ENCODE measurements around the gene DPF3.

DPF3 gene

GRCh38 chr14:72678356-72678755, 215.5 kb downstream of the DPF3 start:
- no peak for TF ChIP-seq GATA3 (IDR thresholded peaks at IDR 0.05; ENCODE audit: low read depth, low read length)
- TF ChIP-seq GATA2 (IDR thresholded peaks at IDR 0.05; ENCODE audit: low read depth, low read length), result no peak

DNA sequence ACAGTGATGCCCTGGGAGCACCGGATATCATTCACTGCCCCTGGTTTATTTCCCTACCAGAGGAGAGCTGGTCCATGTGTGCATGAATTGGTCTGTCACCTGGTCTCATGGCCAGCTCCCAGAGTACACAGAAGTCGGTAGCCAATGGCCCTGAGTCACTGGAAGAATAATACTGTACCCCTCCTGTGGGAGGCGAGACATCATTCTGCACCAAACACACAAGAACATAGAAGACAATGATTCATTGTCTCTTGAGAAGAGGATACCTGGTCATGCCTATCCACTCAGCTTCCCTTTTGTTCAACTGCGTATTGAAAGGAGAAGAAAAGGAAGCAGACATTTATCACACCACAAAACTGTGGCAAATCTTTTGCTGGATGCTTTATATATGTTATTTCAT, 216.2 kb downstream of the DPF3 start:
- TF ChIP-seq GATA2 (IDR thresholded peaks at IDR 0.05; ENCODE audit: low read depth, low read length) (no peak), GATA3 (IDR thresholded peaks at IDR 0.05; ENCODE audit: low read depth, low read length) (no peak)

DNA sequence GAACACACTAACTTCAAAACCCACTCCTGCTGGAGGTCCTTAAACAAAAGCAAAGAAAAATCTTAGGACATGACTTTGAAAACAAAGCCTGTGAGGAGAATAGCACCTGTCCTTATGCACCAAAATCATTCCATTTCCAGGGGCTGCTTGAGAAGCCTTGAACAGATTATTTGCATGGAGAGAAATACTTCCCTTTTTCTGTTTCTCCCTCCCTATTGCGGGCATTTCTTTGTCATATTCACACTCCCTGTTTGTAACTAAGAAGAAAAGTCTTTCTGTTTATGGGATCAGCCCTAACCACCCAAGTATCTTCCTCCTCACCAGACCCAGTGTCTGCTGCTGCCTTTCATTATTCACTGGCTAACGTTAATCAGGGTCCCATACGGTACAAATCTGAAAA, 218.8 kb downstream of the DPF3 start:
- no peak for TF ChIP-seq GATA2 (IDR thresholded peaks at IDR 0.05; ENCODE audit: low read depth, low read length)
- TF ChIP-seq GATA3 (IDR thresholded peaks at IDR 0.05; ENCODE audit: low read depth, low read length), result no peak

GRCh38 chr14:72673179-72673578, 220.7 kb downstream of the DPF3 start:
- TF ChIP-seq GATA2 (IDR thresholded peaks at IDR 0.05; ENCODE audit: low read depth, low read length), result no peak
- TF ChIP-seq GATA3 (IDR thresholded peaks at IDR 0.05; ENCODE audit: low read depth, low read length), result no peak

DNA sequence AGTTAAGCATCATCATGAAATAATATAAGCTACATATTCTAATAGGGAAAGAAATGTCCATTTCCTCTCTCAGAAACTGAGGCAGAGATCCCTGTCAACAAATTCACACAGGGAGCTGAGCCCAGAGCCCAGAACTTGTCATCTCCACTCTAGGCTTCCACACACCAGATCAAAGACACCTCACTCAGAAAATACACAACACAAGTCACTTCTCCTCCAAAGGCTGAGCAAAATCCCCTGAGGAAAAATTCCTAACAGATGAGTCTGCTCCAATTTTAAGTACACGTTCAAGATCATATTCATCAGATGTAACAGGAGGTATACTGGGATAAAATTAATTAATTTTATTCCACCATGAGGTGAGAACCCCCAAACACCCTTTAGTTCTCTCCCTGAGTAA, 227.3 kb downstream of the DPF3 start:
- TF ChIP-seq GATA3 (IDR thresholded peaks at IDR 0.05; ENCODE audit: low read depth, low read length) (no peak), GATA2 (IDR thresholded peaks at IDR 0.05; ENCODE audit: low read depth, low read length) (no peak)

DNA sequence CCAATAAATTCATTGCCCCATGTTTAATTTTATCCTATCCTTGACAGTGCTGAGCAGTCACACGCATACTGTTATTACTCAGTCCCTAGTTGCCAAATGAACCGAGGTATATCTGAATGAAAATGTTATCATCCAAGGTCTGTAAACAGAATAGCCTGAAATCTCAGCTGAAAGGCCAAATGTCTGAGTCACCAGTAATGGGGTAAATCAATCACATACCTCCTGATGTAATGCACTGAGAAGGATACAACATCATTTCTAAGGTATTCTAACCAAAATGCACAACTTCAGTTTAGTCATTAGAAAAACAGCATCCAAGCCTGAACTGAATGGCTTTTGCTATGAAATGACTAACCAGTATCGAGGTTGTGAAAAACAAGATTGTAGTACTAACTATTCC, 228.6 kb downstream of the DPF3 start:
- TF ChIP-seq GATA3 (IDR thresholded peaks at IDR 0.05; ENCODE audit: low read depth, low read length), result no peak

DNA sequence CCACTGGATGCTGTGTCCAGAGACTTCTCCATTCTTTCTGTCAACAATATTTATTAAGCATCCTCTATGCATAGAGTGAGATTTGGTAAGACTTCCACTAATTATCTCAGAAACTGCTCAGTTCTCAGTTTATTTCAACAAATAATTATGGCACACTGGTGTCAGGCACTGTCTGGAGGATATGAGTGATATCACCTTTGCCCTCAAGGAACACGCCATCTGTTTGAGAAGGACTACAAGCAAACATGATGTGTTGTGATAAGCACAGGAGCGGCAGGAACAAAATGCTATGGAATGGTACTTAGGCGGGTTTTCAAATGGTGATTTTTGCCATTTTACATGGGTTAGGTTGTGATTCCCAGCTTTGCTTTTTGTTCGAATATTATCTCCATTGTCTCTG, 229.2 kb downstream of the DPF3 start:
- TF ChIP-seq GATA3 (IDR thresholded peaks at IDR 0.05; ENCODE audit: low read depth, low read length) (no peak), GATA2 (IDR thresholded peaks at IDR 0.05; ENCODE audit: low read depth, low read length) (no peak)

GRCh38 chr14:72663956-72664650, 229.8 kb downstream of the DPF3 start:
- no peak for TF ChIP-seq GATA2 (IDR thresholded peaks at IDR 0.05; ENCODE audit: low read depth, low read length)
- TF ChIP-seq GATA3 (IDR thresholded peaks at IDR 0.05; ENCODE audit: low read depth, low read length), result no peak

GRCh38 chr14:72663076-72663487, 230.8 kb downstream of the DPF3 start:
- no peak for TF ChIP-seq GATA3 (IDR thresholded peaks at IDR 0.05; ENCODE audit: low read depth, low read length)
- TF ChIP-seq GATA2 (IDR thresholded peaks at IDR 0.05; ENCODE audit: low read depth, low read length), result no peak

- TF ChIP-seq GATA3 (IDR thresholded peaks at IDR 0.05; ENCODE audit: low read depth, low read length), result no peak
- TF ChIP-seq GATA2 (IDR thresholded peaks at IDR 0.05; ENCODE audit: low read depth, low read length), result no peak
These were observed 231.7 kb downstream of the DPF3 start for GRCh38 chr14:72662214-72662613.

- no peak for TF ChIP-seq GATA2 (IDR thresholded peaks at IDR 0.05; ENCODE audit: low read depth, low read length)
- no peak for TF ChIP-seq GATA3 (IDR thresholded peaks at IDR 0.05; ENCODE audit: low read depth, low read length)
These were observed 236.5 kb downstream of the DPF3 start for GRCh38 chr14:72657214-72657921.

DNA sequence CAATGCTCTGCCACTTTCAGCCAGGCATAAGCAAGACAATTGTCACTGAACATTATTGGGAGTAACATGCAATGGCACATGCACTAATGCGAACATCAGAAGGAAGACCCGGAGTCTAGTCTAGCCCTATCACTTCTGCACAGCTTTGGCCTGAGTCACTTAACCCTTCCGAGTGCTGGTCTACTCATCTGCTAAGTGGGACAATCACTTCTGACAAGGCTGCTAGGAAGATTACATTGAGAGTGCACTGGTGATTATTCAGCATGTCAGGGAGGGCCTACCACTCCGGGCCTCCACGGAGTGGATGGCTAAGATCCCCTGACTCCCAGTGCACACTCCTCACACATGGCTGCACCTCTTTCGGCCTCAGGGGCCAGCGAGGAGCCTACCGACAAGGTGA, 240.9 kb downstream of the DPF3 start:
- TF ChIP-seq GATA2 (IDR thresholded peaks at IDR 0.05; ENCODE audit: low read depth, low read length), result no peak
- no peak for TF ChIP-seq GATA3 (IDR thresholded peaks at IDR 0.05; ENCODE audit: low read depth, low read length)

DNA sequence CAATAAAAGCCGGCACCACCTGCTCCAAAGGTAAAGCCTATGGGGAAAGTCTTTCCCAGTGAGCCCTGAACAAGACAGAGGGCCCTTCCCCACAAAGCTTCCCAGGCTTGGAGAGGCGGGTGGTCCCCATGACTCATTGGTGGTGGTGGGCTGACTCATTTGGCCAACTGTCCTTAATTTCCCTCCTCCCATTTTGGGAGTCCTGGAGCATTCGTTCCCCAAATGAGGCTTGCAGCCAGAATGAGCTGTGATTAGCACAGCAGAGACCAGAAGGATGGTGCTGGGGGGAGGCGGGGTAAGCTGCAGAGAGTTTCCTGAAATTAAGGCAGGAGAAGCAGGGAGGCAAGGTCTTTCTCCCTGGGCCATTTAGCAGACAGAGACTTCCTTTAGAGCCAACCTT, 241.7 kb downstream of the DPF3 start:
- TF ChIP-seq GATA3 (IDR thresholded peaks at IDR 0.05; ENCODE audit: low read depth, low read length) (no peak), GATA2 (IDR thresholded peaks at IDR 0.05; ENCODE audit: low read depth, low read length) (no peak)

- TF ChIP-seq GATA3 (IDR thresholded peaks at IDR 0.05; ENCODE audit: low read depth, low read length) (no peak), GATA2 (IDR thresholded peaks at IDR 0.05; ENCODE audit: low read depth, low read length) (no peak)
These were observed 242.2 kb downstream of the DPF3 start for GRCh38 chr14:72651714-72652113.

GRCh38 chr14:72651081-72651480, 242.8 kb downstream of the DPF3 start:
- TF ChIP-seq GATA2 (IDR thresholded peaks at IDR 0.05; ENCODE audit: low read depth, low read length) (no peak), GATA3 (IDR thresholded peaks at IDR 0.05; ENCODE audit: low read depth, low read length) (no peak)
